ENCODE data around the gene RNF227.
A peak's percentile ranks its signal among the peaks of the same experiment; 100 is the strongest.
"Not testable (repeated sequence)": the region's sequence is repeated elsewhere in the genome, so short reads cannot be mapped to it uniquely, and the experiment has no call there.

RNF227 gene

GRCh38 chr17:7915611-7916384, at the start of gene RNF227:
Gene RNF227 (minus strand): TSS chr17:7916289. CDS start chr17:7916195, 94 bp downstream.
- DNase-seq = peak; percentile 79

GRCh38 chr17:7961421-7961820, 45.3 kb upstream of the RNF227 start:
- no peak for DNase-seq

GRCh38 chr17:7959503-7960253, 43.6 kb upstream of the RNF227 start:
- peak; percentile 51 for DNase-seq

GRCh38 chr17:7956228-7956965, 40.3 kb upstream of the RNF227 start:
- no peak for DNase-seq

DNA sequence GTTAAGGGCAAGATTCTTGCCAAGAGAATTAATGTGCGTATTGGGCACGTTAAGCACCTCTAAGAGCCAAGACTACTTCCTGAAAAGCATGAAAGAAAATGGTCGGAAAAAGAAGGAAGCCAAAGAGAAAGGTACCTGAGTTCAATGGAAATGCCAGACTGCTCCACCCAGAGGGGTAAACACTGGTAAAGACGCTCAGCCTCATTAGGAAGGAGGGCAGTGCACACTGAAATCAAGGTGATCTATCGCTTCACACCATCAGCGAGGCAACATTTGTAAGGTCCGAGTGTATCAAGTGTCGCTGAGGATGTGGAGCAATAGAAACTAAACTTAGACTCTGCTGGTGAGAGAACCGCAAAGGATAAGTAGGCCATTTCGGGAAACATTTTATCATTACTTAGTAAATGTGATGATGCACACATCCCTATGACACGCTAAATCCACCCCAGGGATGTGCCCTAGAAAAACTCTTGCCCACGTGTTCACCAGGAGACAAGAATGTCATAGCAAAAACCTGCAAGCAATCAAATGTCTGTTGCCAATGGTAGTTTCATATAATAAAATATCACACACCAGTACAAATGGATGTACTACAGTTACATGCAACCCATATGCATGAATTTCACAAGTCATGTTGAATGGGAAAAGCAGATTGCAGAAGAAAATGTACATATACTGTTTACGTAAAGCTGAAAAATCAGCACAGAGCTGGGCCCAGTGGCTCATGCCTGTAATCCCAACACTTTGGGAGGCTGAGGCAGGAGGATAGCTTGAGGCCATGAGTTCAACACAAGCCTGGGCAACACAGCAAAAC, 39.5 kb upstream of the RNF227 start:
- DNase-seq = no peak

GRCh38 chr17:7953266-7953665, 37.2 kb upstream of the RNF227 start:
- DNase-seq = not testable (repeated sequence)

DNA sequence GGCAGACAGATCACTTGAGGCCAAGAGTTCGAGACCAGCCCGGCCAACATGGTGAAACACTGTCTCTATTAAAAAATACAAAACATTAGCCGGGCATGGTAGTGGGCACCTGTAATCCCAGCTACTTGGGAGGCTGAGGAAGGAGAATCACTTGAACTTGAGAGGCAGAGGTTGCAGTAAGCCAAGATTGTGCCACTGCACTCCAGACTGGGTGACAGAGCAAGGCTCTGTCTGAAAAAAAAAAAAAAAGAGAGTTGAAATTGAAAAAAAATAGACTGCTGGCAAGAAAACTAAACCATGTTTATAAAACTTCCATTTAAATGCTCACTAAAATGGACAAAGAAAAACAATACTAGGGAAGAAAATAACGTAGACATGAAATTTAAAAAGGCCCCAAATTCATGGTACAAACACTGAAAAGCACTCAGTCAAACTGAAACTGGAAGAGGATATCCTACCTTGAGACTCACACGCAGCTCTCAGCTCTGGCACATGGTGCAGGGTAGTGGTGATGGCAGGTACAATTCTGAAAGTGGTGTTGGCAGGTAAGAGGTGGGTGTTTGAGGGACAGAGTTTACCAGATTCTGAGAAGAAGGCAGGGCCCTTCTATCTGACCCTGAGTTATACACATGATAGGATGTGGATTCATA, 35.2 kb upstream of the RNF227 start:
- DNase-seq = no peak

GRCh38 chr17:7950578-7950977, 34.5 kb upstream of the RNF227 start:
- no peak for DNase-seq

DNA sequence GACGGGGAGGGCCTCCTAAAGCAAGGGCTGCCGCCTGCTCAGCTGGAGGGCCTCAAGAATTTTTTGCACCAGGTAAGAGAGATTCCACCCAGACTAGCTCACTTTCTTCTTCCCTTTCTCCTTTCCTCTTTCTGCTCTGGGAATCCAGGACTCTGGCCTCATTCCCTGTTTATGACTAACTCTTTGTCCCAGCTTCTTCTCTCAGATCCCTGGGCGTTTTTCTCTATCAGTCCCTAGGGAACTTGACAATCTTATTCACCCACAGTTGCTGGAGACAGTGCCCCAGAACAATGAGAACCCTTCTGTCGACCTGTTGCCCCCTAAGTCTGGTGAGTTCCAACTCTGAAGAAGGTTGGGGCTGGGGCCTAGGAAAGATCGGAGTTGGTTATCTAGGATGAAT, 31.6 kb upstream of the RNF227 start:
- DNase-seq = no peak

GRCh38 chr17:7946441-7946840, 30.4 kb upstream of the RNF227 start:
- DNase-seq = no peak

DNA sequence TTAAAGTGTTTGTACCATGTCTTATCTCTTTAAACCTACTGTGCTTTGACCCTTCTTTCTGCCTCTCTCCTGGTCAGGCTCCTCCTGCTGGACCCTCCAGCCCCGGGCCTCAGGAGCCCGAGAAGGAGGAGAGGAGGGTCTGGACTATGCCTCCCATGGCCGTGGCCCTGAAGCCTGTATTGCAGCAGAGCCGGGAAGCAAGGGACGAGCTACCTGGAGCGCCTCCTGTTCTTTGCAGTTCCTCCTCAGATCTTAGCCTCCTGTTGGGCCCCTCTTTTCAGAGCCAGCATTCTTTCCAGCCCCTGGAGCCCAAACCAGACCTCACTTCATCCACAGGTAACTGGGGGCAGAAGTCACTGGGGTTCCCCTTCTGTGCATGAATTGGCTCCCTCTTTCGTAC, 29.6 kb upstream of the RNF227 start:
- DNase-seq = no peak

- no peak for DNase-seq
Observed at GRCh38 chr17:7944326-7944725, 28.2 kb upstream of the RNF227 start.

DNA sequence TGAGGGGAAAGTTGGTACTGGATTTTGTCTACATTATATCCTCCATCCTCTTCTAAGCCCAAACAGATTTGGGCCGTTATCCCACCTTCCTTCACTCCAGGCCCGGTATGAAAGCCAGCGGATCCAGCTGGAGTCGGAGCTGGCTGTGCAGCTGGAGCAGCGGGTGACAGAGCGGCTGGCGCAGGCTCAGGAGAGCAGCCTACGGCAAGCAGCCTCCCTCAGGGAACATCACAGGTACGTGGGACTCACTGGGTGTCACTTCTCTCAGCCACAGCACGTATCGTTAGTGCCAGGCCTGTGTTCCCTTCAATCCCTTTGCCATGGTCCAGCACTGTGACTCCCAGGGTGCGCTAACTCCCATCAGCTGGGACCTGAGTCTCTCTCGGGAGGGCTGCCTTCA, 27.2 kb upstream of the RNF227 start:
- DNase-seq = no peak

GRCh38 chr17:7940743-7941142, 24.7 kb upstream of the RNF227 start:
- no peak for DNase-seq

DNA sequence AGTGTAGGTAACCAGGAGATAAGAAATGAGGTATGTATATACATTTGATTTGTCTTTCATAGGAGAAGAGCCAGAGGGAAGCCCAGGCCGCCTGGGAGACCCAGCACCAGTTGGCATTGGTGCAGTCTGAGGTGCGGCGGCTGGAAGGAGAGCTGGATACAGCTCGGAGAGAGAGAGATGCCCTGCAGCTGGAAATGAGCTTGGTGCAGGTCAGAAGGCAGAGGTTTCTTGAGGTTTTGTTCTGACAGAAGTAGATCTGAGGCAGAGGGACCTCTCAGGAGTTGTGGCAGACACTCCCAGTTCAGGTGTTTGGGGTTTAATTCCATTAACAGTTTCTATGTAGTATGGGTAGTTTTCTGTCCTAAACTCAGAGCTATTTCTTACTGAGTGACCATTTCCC, 23.9 kb upstream of the RNF227 start:
- no peak for DNase-seq

DNA sequence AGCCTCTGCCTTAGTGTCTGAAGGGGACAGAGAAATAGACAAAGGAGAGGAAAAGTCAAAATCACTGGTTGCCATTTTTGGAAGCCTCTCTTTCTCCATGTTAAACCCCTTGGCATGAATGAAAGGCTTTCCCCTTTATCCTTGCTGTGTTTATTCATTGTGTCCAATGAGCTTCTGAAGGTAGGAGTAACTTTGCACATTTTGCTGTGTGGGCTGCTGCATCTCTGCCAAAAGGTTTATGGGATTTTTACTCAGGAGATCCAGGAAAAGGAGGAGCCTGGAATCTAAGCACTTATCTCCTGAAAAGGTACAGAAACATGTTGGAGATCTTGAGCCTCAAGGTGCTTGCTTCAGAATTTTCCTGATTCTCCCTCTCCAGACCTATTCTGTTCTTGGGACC, 19.8 kb upstream of the RNF227 start:
- no peak for DNase-seq

DNA sequence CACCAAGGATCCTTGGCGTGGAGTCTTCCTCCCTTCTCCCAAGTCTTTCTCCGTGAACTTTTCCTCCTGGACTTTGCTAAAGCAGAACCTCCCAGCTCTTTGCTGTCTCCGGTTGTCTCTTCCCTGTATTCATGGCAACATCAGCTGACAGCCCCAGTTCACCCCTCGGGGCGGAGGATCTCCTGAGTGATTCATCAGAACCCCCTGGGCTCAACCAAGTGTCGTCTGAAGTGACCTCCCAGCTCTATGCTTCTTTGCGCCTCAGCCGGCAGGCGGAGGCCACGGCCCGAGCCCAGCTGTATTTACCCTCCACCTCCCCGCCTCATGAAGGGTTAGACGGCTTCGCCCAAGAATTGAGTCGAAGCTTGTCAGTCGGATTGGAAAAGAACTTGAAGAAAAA, 16.9 kb upstream of the RNF227 start:
- peak; percentile 74 for DNase-seq

- DNase-seq = peak; percentile 44
Observed at GRCh38 chr17:7932483-7932891, 16.4 kb upstream of the RNF227 start.

GRCh38 chr17:7931709-7932482, 15.8 kb upstream of the RNF227 start, which contains the start of the genes CNTROB and TRAPPC1:
Gene CNTROB (plus strand): TSS chr17:7932206. CDS start chr17:7933080, 874 bp downstream.
Gene TRAPPC1 (minus strand): TSS chr17:7931946. CDS start chr17:7931829, 117 bp downstream.
- peak; percentile 99 for DNase-seq

DNA sequence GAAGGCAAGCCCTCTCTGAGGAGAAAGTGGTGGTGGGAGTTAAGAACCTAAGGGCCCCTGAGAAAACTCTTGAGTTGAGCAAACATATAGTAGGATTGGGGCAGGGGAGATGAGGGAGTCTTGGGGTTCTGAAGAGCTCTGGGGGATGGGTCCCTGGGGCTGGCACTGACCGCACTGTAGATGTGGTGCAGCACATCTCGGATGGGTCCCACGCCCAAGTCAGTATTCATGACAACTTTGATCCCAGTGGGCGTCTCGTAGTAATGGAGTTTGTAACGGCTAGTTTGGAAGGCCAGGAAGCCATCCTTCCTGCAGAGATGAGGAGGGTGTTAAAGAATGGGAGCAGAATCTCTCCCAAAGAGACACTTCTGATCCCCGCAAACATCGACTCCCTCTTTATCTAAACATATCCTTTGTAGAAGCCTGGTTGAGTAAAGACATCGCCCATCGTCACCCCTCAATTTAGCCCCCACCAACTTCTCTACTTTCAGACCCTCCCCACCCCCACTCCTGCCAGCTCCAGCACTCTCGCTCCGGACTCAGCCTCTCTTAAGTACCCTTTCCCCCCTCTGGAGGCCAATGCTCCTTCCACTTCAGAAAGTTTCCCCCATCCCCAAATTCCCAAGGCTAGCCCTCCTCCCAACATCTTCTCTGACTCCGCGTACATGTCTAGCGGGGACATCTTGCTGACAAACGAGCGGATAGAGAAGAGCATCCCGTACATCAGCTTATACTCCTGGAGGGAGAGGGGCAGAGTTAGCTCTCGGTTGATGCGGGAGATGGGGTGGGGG, 14.9 kb upstream of the RNF227 start:
- no peak for DNase-seq
